SK-N-SH treated with all-trans-retinoic acid at 6 μM for 48 hours (cell line): Measurements from ENCODE around the gene LCE1E.

Experiments
- ATAC-seq: fragments of 200-7000 bp; cut with Tn5 transposase; 3 replicates; pipeline ENCODE4 v1.9.1; 2020; ENCODE audit warnings: mild to moderate bottlenecking, moderate library complexity
- ARNTL ChIP-seq: fragments of 450-650 bp; formaldehyde crosslinking; IDR thresholded peaks from 2 replicates; pipeline ENCODE4 v1.5.0; 2020; ENCODE audit warnings: low read depth, mild to moderate bottlenecking, moderate library complexity, borderline replicate concordance
- BACH2 ChIP-seq: fragments of 250-450 bp; sonication (Bioruptor Pico); IDR thresholded peaks from 2 replicates; pipeline ENCODE4 v1.9.0; 2021; ENCODE audit warnings: mild to moderate bottlenecking, borderline replicate concordance
- CREB5 ChIP-seq: fragments of 250-450 bp; sonication (Bioruptor Pico); IDR thresholded peaks from 2 replicates; pipeline ENCODE4 v1.5.1; 2020; ENCODE audit warnings: low read depth, mild to moderate bottlenecking, moderate library complexity
- CSRNP3 ChIP-seq: fragments of 250-450 bp; sonication (Bioruptor Pico); IDR thresholded peaks from 2 replicates; pipeline ENCODE4 v1.5.1; 2021; ENCODE audit warnings: mild to moderate bottlenecking, moderate library complexity
- ESRRG ChIP-seq: fragments of 250-450 bp; sonication (Bioruptor Pico); IDR thresholded peaks from 2 replicates; pipeline ENCODE4 v1.6.1; 2021; ENCODE audit warnings: mild to moderate bottlenecking
- ISL1 ChIP-seq: fragments of 250-450 bp; sonication (Bioruptor Pico); IDR thresholded peaks from 2 replicates; pipeline ENCODE4 v2.1.2; 2022; ENCODE audit warnings: mild to moderate bottlenecking, moderate library complexity
- OSR1 ChIP-seq: fragments of 250-450 bp; sonication (Bioruptor Pico); IDR thresholded peaks from 2 replicates; pipeline ENCODE4 v1.8.0; 2022; ENCODE audit warnings: moderate library complexity, mild to moderate bottlenecking, inconsistent platforms
- PPARA ChIP-seq: fragments of 250-450 bp; sonication (Bioruptor Pico); IDR thresholded peaks from 2 replicates; pipeline ENCODE4 v1.5.0; 2020; ENCODE audit warnings: mild to moderate bottlenecking, borderline replicate concordance
- RARB ChIP-seq: fragments of 250-450 bp; sonication (Bioruptor Pico); IDR thresholded peaks from 2 replicates; pipeline ENCODE4 v1.8.0; 2021; ENCODE audit warnings: mild to moderate bottlenecking, moderate library complexity
- SNAI2 ChIP-seq: fragments of 250-450 bp; sonication (Bioruptor Pico); IDR thresholded peaks from 2 replicates; pipeline ENCODE4 v1.5.0; 2020; ENCODE audit warnings: mild to moderate bottlenecking, moderate library complexity
- TOX ChIP-seq: fragments of 250-450 bp; sonication (Bioruptor Pico); IDR thresholded peaks from 2 replicates; pipeline ENCODE4 v1.8.0; 2021; ENCODE audit warnings: mild to moderate bottlenecking, moderate library complexity, borderline replicate concordance
- ZC3H10 ChIP-seq: fragments of 250-450 bp; sonication (Bioruptor Pico); IDR thresholded peaks from 2 replicates; pipeline ENCODE4 v1.5.1; 2021; ENCODE audit warnings: mild to moderate bottlenecking, moderate library complexity
- ZFP3 ChIP-seq: fragments of 250-450 bp; sonication (Bioruptor Pico); IDR thresholded peaks from 2 replicates; pipeline ENCODE4 v1.5.0; 2020; ENCODE audit warnings: mild to moderate bottlenecking, moderate library complexity
- ZNF565 ChIP-seq: fragments of 450-650 bp; formaldehyde crosslinking; conservative IDR thresholded peaks from 2 replicates; pipeline ENCODE4 v1.5.0; 2020; ENCODE audit warnings: low read depth, mild to moderate bottlenecking, moderate library complexity
- ZNF70 ChIP-seq: fragments of 450-650 bp; formaldehyde crosslinking; IDR thresholded peaks from 2 replicates; pipeline ENCODE4 v1.5.0; 2020; ENCODE audit warnings: mild to moderate bottlenecking, moderate library complexity
- ZNF8 ChIP-seq: fragments of 450-650 bp; formaldehyde crosslinking; IDR thresholded peaks from 2 replicates; pipeline ENCODE4 v1.5.0; 2020; ENCODE audit warnings: mild to moderate bottlenecking, moderate library complexity
- TF ChIP-seq, protein P1 (sequence below): fragments of 250-450 bp; sonication (Bioruptor Pico); IDR thresholded peaks from 2 replicates; pipeline ENCODE4 v1.5.0; 2020; ENCODE audit warnings: mild to moderate bottlenecking, moderate library complexity
- TF ChIP-seq, protein P2 (sequence below): fragments of 250-450 bp; sonication (Bioruptor Pico); IDR thresholded peaks from 2 replicates; pipeline ENCODE4 v1.8.0; 2020; ENCODE audit warnings: mild to moderate bottlenecking, moderate library complexity, borderline replicate concordance

The LCE1E gene

GRCh38 chr1:152806576-152806975, 20.5 kb downstream of the LCE1E start, which contains the start of gene LCE1C:
Gene LCE1C (minus strand): TSS chr1:152806651. CDS start chr1:152805478, 1,173 bp downstream.
- TF ChIP-seq ARNTL (CRISPR knock-in tag) (no peak), OSR1 (CRISPR knock-in tag) (no peak), ZC3H10 (CRISPR knock-in tag) (no peak), ZNF70 (CRISPR knock-in tag) (no peak), SNAI2 (CRISPR knock-in tag) (no peak), CREB5 (no peak)
- ATAC-seq = no peak

- no peak for ATAC-seq
- no peak for TF ChIP-seq ARNTL (CRISPR knock-in tag)
- no peak for TF ChIP-seq SNAI2 (CRISPR knock-in tag)
- no peak for TF ChIP-seq PPARA (CRISPR knock-in tag)
- no peak for TF ChIP-seq BACH2 (CRISPR knock-in tag)
- TF ChIP-seq, protein P1, sequence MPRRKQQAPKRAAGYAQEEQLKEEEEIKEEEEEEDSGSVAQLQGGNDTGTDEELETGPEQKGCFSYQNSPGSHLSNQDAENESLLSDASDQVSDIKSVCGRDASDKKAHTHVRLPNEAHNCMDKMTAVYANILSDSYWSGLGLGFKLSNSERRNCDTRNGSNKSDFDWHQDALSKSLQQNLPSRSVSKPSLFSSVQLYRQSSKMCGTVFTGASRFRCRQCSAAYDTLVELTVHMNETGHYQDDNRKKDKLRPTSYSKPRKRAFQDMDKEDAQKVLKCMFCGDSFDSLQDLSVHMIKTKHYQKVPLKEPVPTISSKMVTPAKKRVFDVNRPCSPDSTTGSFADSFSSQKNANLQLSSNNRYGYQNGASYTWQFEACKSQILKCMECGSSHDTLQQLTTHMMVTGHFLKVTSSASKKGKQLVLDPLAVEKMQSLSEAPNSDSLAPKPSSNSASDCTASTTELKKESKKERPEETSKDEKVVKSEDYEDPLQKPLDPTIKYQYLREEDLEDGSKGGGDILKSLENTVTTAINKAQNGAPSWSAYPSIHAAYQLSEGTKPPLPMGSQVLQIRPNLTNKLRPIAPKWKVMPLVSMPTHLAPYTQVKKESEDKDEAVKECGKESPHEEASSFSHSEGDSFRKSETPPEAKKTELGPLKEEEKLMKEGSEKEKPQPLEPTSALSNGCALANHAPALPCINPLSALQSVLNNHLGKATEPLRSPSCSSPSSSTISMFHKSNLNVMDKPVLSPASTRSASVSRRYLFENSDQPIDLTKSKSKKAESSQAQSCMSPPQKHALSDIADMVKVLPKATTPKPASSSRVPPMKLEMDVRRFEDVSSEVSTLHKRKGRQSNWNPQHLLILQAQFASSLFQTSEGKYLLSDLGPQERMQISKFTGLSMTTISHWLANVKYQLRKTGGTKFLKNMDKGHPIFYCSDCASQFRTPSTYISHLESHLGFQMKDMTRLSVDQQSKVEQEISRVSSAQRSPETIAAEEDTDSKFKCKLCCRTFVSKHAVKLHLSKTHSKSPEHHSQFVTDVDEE (CRISPR knock-in tag) = no peak
- no peak for TF ChIP-seq ZNF8 (CRISPR knock-in tag)
- TF ChIP-seq RARB (CRISPR knock-in tag) = no peak
- TF ChIP-seq CREB5 = no peak
- no peak for TF ChIP-seq ZFP3
- TF ChIP-seq, protein P2, sequence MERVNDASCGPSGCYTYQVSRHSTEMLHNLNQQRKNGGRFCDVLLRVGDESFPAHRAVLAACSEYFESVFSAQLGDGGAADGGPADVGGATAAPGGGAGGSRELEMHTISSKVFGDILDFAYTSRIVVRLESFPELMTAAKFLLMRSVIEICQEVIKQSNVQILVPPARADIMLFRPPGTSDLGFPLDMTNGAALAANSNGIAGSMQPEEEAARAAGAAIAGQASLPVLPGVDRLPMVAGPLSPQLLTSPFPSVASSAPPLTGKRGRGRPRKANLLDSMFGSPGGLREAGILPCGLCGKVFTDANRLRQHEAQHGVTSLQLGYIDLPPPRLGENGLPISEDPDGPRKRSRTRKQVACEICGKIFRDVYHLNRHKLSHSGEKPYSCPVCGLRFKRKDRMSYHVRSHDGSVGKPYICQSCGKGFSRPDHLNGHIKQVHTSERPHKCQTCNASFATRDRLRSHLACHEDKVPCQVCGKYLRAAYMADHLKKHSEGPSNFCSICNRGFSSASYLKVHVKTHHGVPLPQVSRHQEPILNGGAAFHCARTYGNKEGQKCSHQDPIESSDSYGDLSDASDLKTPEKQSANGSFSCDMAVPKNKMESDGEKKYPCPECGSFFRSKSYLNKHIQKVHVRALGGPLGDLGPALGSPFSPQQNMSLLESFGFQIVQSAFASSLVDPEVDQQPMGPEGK = no peak
- no peak for TF ChIP-seq CSRNP3 (CRISPR knock-in tag)
- no peak for TF ChIP-seq TOX (CRISPR knock-in tag)
- TF ChIP-seq ZNF565 (CRISPR knock-in tag) = no peak
- no peak for TF ChIP-seq ISL1 (CRISPR knock-in tag)
- TF ChIP-seq, all 23 proteins: peak for 0
These were observed 25.0 kb downstream of the LCE1E start for GRCh38 chr1:152811050-152811449.

GRCh38 chr1:152811671-152812070, 25.6 kb downstream of the LCE1E start, which contains the start of gene LCE1B:
Gene LCE1B (plus strand): TSS chr1:152811971. CDS start chr1:152812447, 476 bp downstream.
- ATAC-seq = no peak
- TF ChIP-seq SNAI2 (CRISPR knock-in tag) = no peak
- TF ChIP-seq, protein P2 = no peak
- TF ChIP-seq ESRRG (CRISPR knock-in tag) = no peak
